Thyroid gland (tissue), 4 donors: ENCODE results near the gene REC8.

ENCODE experiments used
- POLR2A ChIP-seq, 2 donors: fragments of 450-650 bp; IDR thresholded peaks; one replicate each; pipeline ENCODE4 v1.6.1; 2017; ENCODE audit warnings: antibody characterized with exemption in 2 of 2, mild to moderate bottlenecking in 2 of 2, moderate library complexity in 1 of 2
- TF ChIP-seq, protein P1 (sequence below), 6 experiments: fragments of 200-600 bp in 3 of 6; fragments of 450-650 bp in 3 of 6; sonication (generic) in 3 of 6; IDR thresholded peaks; one replicate each; pipeline ENCODE4 v1.5.1; 2016 to 2019; ENCODE audit warnings: antibody characterized with exemption in 6 of 6, mild to moderate bottlenecking in 2 of 6, inconsistent platforms in 1 of 6, moderate library complexity in 1 of 6

DNA sequence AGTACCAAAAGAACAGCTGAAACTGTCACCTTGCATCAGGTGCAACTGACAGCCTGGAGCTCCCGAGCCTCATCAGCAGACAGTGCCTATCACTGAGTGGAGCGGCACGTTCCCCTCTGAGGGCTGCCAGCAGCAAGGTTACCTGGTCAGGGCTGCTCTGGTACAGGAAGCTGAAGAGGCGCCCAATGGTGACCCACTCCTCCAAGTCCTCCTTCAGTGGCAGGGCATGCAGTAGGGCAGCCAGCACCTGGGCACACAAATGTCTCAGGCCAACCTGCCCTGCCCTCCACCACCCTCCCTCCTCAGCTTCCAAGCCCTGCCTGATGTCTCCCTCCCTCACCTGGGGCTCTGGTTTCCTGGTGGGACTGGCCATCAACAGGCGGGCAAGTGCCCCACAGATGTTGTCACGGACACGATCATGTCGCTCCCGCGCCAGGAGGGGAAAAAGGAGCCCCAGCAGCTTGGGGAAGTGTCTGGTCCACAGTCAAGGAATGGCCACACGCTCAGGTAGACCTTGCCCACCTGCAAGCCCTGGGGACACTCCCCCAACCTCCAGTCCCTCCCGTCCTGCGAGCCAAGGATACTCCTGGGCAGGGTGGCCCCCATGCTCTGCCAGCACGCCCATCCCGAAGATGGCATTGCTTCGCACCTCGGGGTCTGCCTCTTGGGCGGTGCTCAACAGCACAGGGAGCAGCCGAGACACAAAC, 9.6 kb downstream of the REC8 start:
- TF ChIP-seq, protein P1, sequence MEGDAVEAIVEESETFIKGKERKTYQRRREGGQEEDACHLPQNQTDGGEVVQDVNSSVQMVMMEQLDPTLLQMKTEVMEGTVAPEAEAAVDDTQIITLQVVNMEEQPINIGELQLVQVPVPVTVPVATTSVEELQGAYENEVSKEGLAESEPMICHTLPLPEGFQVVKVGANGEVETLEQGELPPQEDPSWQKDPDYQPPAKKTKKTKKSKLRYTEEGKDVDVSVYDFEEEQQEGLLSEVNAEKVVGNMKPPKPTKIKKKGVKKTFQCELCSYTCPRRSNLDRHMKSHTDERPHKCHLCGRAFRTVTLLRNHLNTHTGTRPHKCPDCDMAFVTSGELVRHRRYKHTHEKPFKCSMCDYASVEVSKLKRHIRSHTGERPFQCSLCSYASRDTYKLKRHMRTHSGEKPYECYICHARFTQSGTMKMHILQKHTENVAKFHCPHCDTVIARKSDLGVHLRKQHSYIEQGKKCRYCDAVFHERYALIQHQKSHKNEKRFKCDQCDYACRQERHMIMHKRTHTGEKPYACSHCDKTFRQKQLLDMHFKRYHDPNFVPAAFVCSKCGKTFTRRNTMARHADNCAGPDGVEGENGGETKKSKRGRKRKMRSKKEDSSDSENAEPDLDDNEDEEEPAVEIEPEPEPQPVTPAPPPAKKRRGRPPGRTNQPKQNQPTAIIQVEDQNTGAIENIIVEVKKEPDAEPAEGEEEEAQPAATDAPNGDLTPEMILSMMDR (IDR thresholded peaks at IDR 0.05) = no peak
- no peak for TF ChIP-seq POLR2A (IDR thresholded peaks at IDR 0.05)
